Activated CD4-positive, alpha-beta T cell treated with anti-CD3 and anti-CD28 coated beads, Interleukin-2, amount 50 U/mL, for 16 hours (primary cell): ENCODE results near the gene PSMD8.
"Not testable (repeated sequence)": the region's sequence is repeated elsewhere in the genome, so short reads cannot be mapped to it uniquely, and the experiment has no call there.

Source experiments
- DNase-seq: peaks from one replicate; pipeline ENCODE4 v3.0.0-alpha.2; 2020

Gene PSMD8

GRCh38 chr19:38362076-38362945 lies 12.1 kb upstream of the PSMD8 start:
- DNase-seq = peak; percentile 90

- not testable (repeated sequence) for DNase-seq
Measured at GRCh38 chr19:38362946-38363688, 11.3 kb upstream of the PSMD8 start.

GRCh38 chr19:38367041-38367440 lies 7.3 kb upstream of the PSMD8 start:
- no peak for DNase-seq

GRCh38 chr19:38369584-38369983 lies 4.8 kb upstream of the PSMD8 start:
- no peak for DNase-seq

GRCh38 chr19:38370299-38370698 lies 4.1 kb upstream of the PSMD8 start:
- DNase-seq = no peak

GRCh38 chr19:38371081-38371480 lies 3.3 kb upstream of the PSMD8 start:
- DNase-seq = no peak

GRCh38 chr19:38373907-38374331 lies 452 bp upstream of the PSMD8 start:
- DNase-seq = no peak

GRCh38 chr19:38375098-38375493 lies 725 bp downstream of the PSMD8 start:
- no peak for DNase-seq

GRCh38 chr19:38375748-38376147 lies 1.4 kb downstream of the PSMD8 start:
- DNase-seq = no peak

- DNase-seq = no peak
Measured at GRCh38 chr19:38376576-38376975, 2.2 kb downstream of the PSMD8 start.

GRCh38 chr19:38377052-38377451 lies 2.7 kb downstream of the PSMD8 start:
- no peak for DNase-seq

- no peak for DNase-seq
Measured at GRCh38 chr19:38378866-38379265, 4.5 kb downstream of the PSMD8 start.

GRCh38 chr19:38381138-38381537 lies 6.8 kb downstream of the PSMD8 start:
- no peak for DNase-seq

GRCh38 chr19:38383184-38383583 lies 8.8 kb downstream of the PSMD8 start:
- no peak for DNase-seq

GRCh38 chr19:38383743-38384142 lies 9.4 kb downstream of the PSMD8 start:
- no peak for DNase-seq

GRCh38 chr19:38384209-38385027 lies 10.0 kb downstream of the PSMD8 start:
- no peak for DNase-seq

- DNase-seq = no peak
Measured at GRCh38 chr19:38385057-38385803, 10.9 kb downstream of the PSMD8 start.

- no peak for DNase-seq
Measured at GRCh38 chr19:38385804-38386257, 11.5 kb downstream of the PSMD8 start.

GRCh38 chr19:38386300-38386970 lies 12.1 kb downstream of the PSMD8 start:
- no peak for DNase-seq

GRCh38 chr19:38386971-38387549 lies 12.7 kb downstream of the PSMD8 start:
- DNase-seq = no peak
